Neural progenitor cell (in vitro differentiated cells): ENCODE measurements around the gene ACP7. TPM values are rescaled to one million over a fixed set of nuclear protein-coding genes. Genes with fewer than 3 reads are reported as not detected.

Source experiments
- DNase-seq: peaks from one replicate; pipeline ENCODE4 v3.0.0-alpha.2; 2016; ENCODE audit warnings: low spot score
- H2AFZ ChIP-seq: fragments of 200-600 bp; sonication (generic); replicated peaks from 2 replicates; pipeline ENCODE4 v1.6.1; 2016; ENCODE audit warnings: antibody characterized with exemption
- H3F3A ChIP-seq: fragments of 200-600 bp; sonication (generic); 2 replicates; pipeline ENCODE4 v1.6.1; 2016; ENCODE audit warnings: antibody characterized with exemption, low read depth
- H3K27ac ChIP-seq: fragments of 200-600 bp; sonication (generic); 2 replicates; pipeline ENCODE4 v1.5.1; 2016; ENCODE audit warnings: mild to moderate bottlenecking
- H3K27me3 ChIP-seq: fragments of 200-600 bp; sonication (generic); 2 replicates; pipeline ENCODE4 v1.6.1; 2016; ENCODE audit warnings: mild to moderate bottlenecking, moderate library complexity
- H3K36me3 ChIP-seq: fragments of 200-600 bp; sonication (generic); 2 replicates; pipeline ENCODE4 v1.5.1; 2016
- H3K4me1 ChIP-seq: fragments of 200-600 bp; sonication (generic); 2 replicates; pipeline ENCODE4 v1.6.1; 2016; ENCODE audit warnings: mixed run types
- H3K4me2 ChIP-seq: fragments of 200-600 bp; sonication (generic); 2 replicates; pipeline ENCODE4 v1.6.1; 2016
- H3K4me3 ChIP-seq: fragments of 200-600 bp; sonication (generic); 2 replicates; pipeline ENCODE4 v1.5.1; 2016
- H3K79me2 ChIP-seq: fragments of 200-600 bp; sonication (generic); 2 replicates; pipeline ENCODE4 v1.6.1; 2016; ENCODE audit warnings: low read depth
- H3K9ac ChIP-seq: fragments of 200-600 bp; sonication (generic); 2 replicates; pipeline ENCODE4 v1.6.1; 2016
- H3K9me3 ChIP-seq: fragments of 200-600 bp; sonication (generic); 2 replicates; pipeline ENCODE4 v1.5.1; 2016; ENCODE audit warnings: low read depth
- H4K20me1 ChIP-seq: fragments of 200-600 bp; sonication (generic); 2 replicates; pipeline ENCODE4 v1.6.1; 2016; ENCODE audit warnings: low read depth
- H3K27ac Mint-ChIP-seq: 3 replicates; pipeline ENCODE4 v1.8.0; 2021; ENCODE audit warnings: mixed read lengths
- H3K27me3 Mint-ChIP-seq: 2 replicates; pipeline ENCODE4 v1.8.0; 2022; ENCODE audit warnings: low read depth, mild to moderate bottlenecking, inconsistent platforms, moderate library complexity, mixed read lengths; ENCODE audit not compliant: insufficient read depth
- H3K36me3 Mint-ChIP-seq: 3 replicates; pipeline ENCODE4 v1.8.0; 2021; ENCODE audit warnings: mixed read lengths
- H3K4me1 Mint-ChIP-seq: 3 replicates; pipeline ENCODE4 v1.8.0; 2021; ENCODE audit warnings: mixed read lengths
- H3K4me3 Mint-ChIP-seq: 3 replicates; pipeline ENCODE4 v1.8.0; 2021; ENCODE audit warnings: mild to moderate bottlenecking, moderate library complexity, mixed read lengths
- H3K9me3 Mint-ChIP-seq: 3 replicates; pipeline ENCODE4 v1.8.0; 2020; ENCODE audit warnings: mixed read lengths
- CTCF ChIP-seq: fragments of 200-600 bp; sonication (generic); IDR thresholded peaks from 2 replicates; pipeline ENCODE4 v1.5.1; 2017; ENCODE audit warnings: antibody characterized with exemption, mild to moderate bottlenecking
- EZH2 ChIP-seq: fragments of 200-600 bp; sonication (generic); IDR thresholded peaks from 2 replicates; pipeline ENCODE4 v1.6.1; 2017; ENCODE audit warnings: antibody characterized with exemption, mild to moderate bottlenecking, moderate library complexity
- EZH2phosphoT487 ChIP-seq: fragments of 200-600 bp; sonication (generic); IDR thresholded peaks from 2 replicates; pipeline ENCODE4 v1.6.1; 2017; ENCODE audit warnings: antibody characterized with exemption
- total RNA-seq: library from RNA; depleted of rRNA; stranded (reverse); fragments of >200 nt; gene quantifications from 2 replicates; pipeline ENCODE4 v1.2.3, GENCODE V29; 2015; ENCODE audit warnings: low replicate concordance

Gene ACP7
- total RNA-seq, 1 donor from 2014 or later: not detected

- no peak overlapping the region for H3K4me2 ChIP-seq
- Mint-ChIP-seq H3K27me3 (peaks cover 10% of the 10 kb centered on the region), H3K36me3 (no peaks in the 10 kb centered on the region), H3K9me3 (no peaks in the 10 kb centered on the region), H3K27ac (no peak overlapping the region), H3K4me1 (peaks cover 11% of the 10 kb centered on the region), H3K4me3 (no peak overlapping the region)
- DNase-seq: peak; percentile 74
- H3K4me3 ChIP-seq: no peak overlapping the region
- TF ChIP-seq EZH2 (no peak), CTCF (peak; percentile 81), EZH2phosphoT487 (no peak)
- no peaks in the 10 kb centered on the region for H3F3A ChIP-seq
- H4K20me1 ChIP-seq: no peaks in the 10 kb centered on the region
- no peaks in the 10 kb centered on the region for H3K4me1 ChIP-seq
- no peaks in the 10 kb centered on the region for H3K36me3 ChIP-seq
- no peaks in the 10 kb centered on the region for H3K9me3 ChIP-seq
- no peak overlapping the region for H3K27ac ChIP-seq
- no peak overlapping the region for H3K9ac ChIP-seq
- no peak overlapping the region for H2AFZ ChIP-seq
- no peaks in the 10 kb centered on the region for H3K79me2 ChIP-seq
- H3K27me3 ChIP-seq: no peaks in the 10 kb centered on the region
Measured at GRCh38 chr19:39110263-39110967, 26.2 kb downstream of the ACP7 start.

DNA sequence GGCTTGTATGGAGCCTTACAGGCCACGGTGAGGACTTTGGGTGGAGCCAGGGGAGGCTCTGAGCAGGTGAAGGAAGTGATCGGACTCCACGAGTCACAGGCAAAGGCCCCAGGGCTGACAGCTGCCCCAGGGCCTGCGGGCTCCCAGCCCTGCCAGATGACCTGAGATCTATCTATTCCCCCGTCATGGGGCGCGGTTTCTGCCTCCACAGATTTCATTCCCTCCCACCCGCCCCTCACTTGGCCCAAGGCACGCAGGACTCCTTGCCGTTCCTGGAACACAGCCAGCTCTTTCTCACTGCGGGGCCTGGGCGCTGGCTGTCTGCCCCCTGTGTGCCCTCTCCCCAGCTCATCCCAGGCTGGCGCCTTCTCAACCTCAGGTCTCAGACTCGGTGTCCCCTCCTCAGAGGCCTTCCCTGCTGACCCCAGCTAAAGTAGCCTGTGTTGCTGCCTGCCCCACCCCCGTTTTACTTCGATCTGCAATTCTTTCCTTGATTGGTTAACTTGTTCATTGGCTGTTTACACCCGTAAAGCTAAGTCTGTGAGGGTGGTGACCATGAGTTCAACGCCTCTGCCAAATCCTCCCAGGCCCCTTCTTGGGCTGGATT, 27.5 kb downstream of the ACP7 start:
- no peak overlapping the region for H3K4me3 Mint-ChIP-seq
- no peaks in the 10 kb centered on the region for H4K20me1 ChIP-seq
- peak overlapping the region; percentile 17 for H2AFZ ChIP-seq
- no peaks in the 10 kb centered on the region for H3K9me3 ChIP-seq
- H3K27ac Mint-ChIP-seq: no peak overlapping the region
- H3K4me2 ChIP-seq: no peak overlapping the region
- no peaks in the 10 kb centered on the region for H3K79me2 ChIP-seq
- no peaks in the 10 kb centered on the region for H3K36me3 Mint-ChIP-seq
- H3K36me3 ChIP-seq: no peaks in the 10 kb centered on the region
- H3K27ac ChIP-seq: no peak overlapping the region
- no peak for DNase-seq
- TF ChIP-seq EZH2phosphoT487 (no peak), EZH2 (no peak), CTCF (no peak)
- no peak overlapping the region for H3K9ac ChIP-seq
- H3K4me1 ChIP-seq: no peaks in the 10 kb centered on the region
- no peak overlapping the region for H3K4me3 ChIP-seq
- peaks cover 5% of the 10 kb centered on the region for H3K4me1 Mint-ChIP-seq
- no peaks in the 10 kb centered on the region for H3F3A ChIP-seq
- no peaks in the 10 kb centered on the region for H3K27me3 ChIP-seq
- peaks cover 13% of the 10 kb centered on the region for H3K27me3 Mint-ChIP-seq
- no peaks in the 10 kb centered on the region for H3K9me3 Mint-ChIP-seq

GRCh38 chr19:39112338-39112890, 28.2 kb downstream of the ACP7 start:
- Mint-ChIP-seq H3K4me3 (no peak overlapping the region), H3K9me3 (no peaks in the 10 kb centered on the region), H3K27me3 (peaks cover 12% of the 10 kb centered on the region), H3K36me3 (no peaks in the 10 kb centered on the region), H3K27ac (no peak overlapping the region), H3K4me1 (peaks cover 5% of the 10 kb centered on the region)
- H3K27me3 ChIP-seq: no peaks in the 10 kb centered on the region
- H3K9ac ChIP-seq: no peak overlapping the region
- H4K20me1 ChIP-seq: no peaks in the 10 kb centered on the region
- no peaks in the 10 kb centered on the region for H3K4me1 ChIP-seq
- H3K79me2 ChIP-seq: no peaks in the 10 kb centered on the region
- H3F3A ChIP-seq: no peaks in the 10 kb centered on the region
- no peaks in the 10 kb centered on the region for H3K36me3 ChIP-seq
- TF ChIP-seq EZH2phosphoT487 (no peak), EZH2 (no peak)
- H2AFZ ChIP-seq: no peak overlapping the region
- no peak overlapping the region for H3K4me2 ChIP-seq
- no peak overlapping the region for H3K4me3 ChIP-seq
- no peaks in the 10 kb centered on the region for H3K9me3 ChIP-seq
- no peak overlapping the region for H3K27ac ChIP-seq
- no peak for DNase-seq

- H3K27ac ChIP-seq: no peak overlapping the region
- Mint-ChIP-seq H3K27me3 (peaks cover 12% of the 10 kb centered on the region), H3K27ac (no peak overlapping the region), H3K36me3 (no peaks in the 10 kb centered on the region), H3K4me1 (peaks cover 5% of the 10 kb centered on the region), H3K4me3 (no peak overlapping the region), H3K9me3 (no peaks in the 10 kb centered on the region)
- H3K9ac ChIP-seq: no peak overlapping the region
- no peaks in the 10 kb centered on the region for H3K36me3 ChIP-seq
- H3K27me3 ChIP-seq: no peaks in the 10 kb centered on the region
- no peak overlapping the region for H2AFZ ChIP-seq
- H3K4me2 ChIP-seq: no peak overlapping the region
- DNase-seq: no peak
- no peak overlapping the region for H3K4me3 ChIP-seq
- H4K20me1 ChIP-seq: no peaks in the 10 kb centered on the region
- H3F3A ChIP-seq: no peaks in the 10 kb centered on the region
- H3K9me3 ChIP-seq: no peaks in the 10 kb centered on the region
- H3K79me2 ChIP-seq: no peaks in the 10 kb centered on the region
- TF ChIP-seq CTCF (no peak), EZH2phosphoT487 (no peak), EZH2 (no peak)
- no peaks in the 10 kb centered on the region for H3K4me1 ChIP-seq
Measured at GRCh38 chr19:39113199-39113598, 29.0 kb downstream of the ACP7 start.
